ENCODE data around the gene EPB41L4A.

GRCh38 chr5:112445626-112446350 lies 26.7 kb upstream of the EPB41L4A start:
- TF ChIP-seq, protein P1, sequence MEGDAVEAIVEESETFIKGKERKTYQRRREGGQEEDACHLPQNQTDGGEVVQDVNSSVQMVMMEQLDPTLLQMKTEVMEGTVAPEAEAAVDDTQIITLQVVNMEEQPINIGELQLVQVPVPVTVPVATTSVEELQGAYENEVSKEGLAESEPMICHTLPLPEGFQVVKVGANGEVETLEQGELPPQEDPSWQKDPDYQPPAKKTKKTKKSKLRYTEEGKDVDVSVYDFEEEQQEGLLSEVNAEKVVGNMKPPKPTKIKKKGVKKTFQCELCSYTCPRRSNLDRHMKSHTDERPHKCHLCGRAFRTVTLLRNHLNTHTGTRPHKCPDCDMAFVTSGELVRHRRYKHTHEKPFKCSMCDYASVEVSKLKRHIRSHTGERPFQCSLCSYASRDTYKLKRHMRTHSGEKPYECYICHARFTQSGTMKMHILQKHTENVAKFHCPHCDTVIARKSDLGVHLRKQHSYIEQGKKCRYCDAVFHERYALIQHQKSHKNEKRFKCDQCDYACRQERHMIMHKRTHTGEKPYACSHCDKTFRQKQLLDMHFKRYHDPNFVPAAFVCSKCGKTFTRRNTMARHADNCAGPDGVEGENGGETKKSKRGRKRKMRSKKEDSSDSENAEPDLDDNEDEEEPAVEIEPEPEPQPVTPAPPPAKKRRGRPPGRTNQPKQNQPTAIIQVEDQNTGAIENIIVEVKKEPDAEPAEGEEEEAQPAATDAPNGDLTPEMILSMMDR (IDR thresholded peaks at IDR 0.05; ENCODE audit: insufficient read depth, low read length): no peak
- no peak for TF ChIP-seq POLR2AphosphoS5 (IDR thresholded peaks at IDR 0.05; ENCODE audit: low read depth)

All from HL-60 (cell line).